GM21526 (cell line): ENCODE data around the gene SLC35E4.
"Not testable (repeated sequence)": the region's sequence is repeated elsewhere in the genome, so short reads cannot be mapped to it uniquely, and the experiment has no call there.

Source experiments
- ATAC-seq: cut with Tn5 transposase; IDR thresholded peaks from one replicate; pipeline ENCODE4 v1.9.1; 2021; ENCODE audit warnings: moderate library complexity; ENCODE audit not compliant: unreplicated experiment, low FRiP score

Gene SLC35E4, protein sequence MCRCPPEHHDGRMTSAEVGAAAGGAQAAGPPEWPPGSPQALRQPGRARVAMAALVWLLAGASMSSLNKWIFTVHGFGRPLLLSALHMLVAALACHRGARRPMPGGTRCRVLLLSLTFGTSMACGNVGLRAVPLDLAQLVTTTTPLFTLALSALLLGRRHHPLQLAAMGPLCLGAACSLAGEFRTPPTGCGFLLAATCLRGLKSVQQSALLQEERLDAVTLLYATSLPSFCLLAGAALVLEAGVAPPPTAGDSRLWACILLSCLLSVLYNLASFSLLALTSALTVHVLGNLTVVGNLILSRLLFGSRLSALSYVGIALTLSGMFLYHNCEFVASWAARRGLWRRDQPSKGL

DNA sequence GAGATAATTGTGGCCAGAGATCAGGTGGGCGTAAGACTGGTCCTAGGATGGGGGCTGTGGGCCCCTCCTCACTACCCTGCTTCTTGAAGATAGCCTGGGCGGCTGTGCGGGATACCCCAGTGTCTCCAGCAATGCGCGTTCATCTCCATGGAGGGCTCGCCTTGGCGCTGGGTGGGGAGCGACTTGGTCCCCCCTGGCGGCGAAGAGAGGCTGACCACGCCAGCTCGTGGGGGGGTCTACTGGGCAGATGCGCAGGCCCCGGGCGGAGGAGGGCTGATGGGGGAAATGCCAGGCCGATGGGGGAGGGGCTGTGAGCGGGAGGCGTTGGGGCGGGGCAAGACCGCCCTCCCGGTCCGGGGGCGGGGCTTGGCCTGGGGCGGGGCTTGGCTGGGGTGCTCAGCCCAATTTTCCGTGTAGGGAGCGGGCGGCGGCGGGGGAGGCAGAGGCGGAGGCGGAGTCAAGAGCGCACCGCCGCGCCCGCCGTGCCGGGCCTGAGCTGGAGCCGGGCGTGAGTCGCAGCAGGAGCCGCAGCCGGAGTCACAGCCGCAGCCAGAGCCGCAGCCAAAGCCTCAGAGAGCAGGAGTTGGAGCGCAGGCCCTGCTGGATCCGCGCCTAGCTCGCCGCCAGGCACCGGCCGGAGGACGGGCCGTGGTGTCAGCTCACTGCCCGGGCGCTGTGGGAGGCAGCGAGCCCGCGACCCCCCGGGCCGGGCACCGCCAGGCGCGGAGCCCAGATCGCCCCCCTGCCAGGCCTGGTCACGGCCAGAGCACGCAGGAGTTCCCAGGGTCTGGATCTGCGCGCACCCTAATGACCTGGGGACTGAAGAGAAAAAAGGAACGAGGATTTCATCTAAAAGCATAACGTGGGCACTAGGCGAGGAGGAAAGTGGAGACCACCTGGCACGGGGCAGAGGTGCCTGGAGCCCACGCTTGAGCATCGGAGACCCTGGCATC lies at the start of gene SLC35E4:
Gene SLC35E4 (plus strand): TSS at position 509 of the 953 bp plus-strand sequence. CDS start 670 bp downstream, outside the sequence.
- peak; percentile 62 for ATAC-seq

DNA sequence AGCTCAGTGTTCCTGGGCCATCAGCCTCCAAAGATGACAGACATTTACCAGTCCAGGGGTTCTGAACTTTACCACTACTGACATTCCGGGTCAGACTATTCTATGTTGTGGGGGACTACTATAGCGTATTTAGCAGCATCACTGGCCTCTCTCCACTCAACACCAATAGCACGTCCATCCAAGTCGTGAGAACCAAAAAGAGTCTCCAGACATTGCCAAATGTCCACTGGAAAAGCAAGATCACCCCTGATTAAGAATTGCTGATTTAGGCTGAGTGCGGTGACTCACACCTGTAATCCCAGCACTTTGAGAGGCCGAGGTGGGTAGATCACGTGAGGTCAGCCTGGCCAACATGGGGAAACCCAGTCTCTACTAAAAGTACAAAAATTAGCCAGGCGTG lies 49.2 kb upstream of the SLC35E4 start:
- ATAC-seq, result no peak

DNA sequence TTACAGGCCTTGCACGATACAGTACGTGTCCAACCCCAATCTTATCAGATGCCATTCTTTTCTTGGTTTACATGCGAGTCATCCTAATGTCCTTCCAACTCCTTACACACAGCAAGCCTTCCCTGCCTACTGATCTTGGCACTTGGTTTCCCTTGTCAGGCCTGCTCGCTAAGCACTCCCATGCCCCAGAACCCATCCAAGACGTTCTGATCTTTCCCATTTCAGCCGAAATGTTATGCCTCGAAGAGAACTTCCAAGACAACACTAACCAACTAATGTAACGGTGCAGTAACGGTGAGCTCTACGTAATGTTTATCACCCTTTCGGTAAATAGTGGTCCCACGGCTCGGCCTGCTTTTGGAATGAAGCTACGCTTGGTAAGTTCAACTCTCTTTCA lies 44.4 kb upstream of the SLC35E4 start:
- no peak for ATAC-seq

DNA sequence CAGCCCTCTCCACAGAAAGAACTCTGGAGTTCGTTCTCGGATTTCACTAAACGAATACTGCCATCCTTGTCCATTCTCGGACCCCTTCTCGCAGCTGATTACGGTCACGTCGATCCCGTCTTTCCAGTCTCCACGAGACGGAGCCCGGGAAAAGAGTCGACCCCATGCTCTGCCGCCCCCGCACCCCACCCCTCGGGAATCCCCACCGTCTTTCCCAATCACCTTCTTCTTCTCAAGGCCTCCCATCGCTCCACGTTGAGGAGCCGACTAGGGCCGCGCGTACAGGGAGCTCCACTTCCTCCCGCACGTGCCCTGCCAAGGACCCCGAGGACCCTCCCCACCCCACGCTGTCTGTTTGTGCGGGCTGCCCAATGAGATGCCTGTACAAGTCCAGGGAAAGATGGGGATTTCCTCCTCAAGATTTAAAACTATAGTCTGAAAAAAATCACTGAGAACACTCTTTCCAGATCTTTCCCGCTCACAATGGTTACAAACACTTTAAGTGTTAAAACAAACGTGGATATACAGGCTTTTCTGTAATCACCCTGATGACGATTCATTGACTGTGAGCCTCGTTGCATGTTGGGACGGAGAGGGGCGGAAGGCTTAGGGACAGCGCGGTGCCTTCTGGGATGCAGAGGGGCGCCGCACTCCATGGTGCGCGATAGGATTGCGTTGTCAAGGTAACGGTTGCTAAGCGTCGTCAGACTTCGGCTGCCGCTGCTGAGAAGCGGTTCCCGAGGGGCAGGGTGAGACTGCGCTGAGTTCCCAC lies 43.8 kb upstream of the SLC35E4 start, which contains the start of gene PES1:
Gene PES1 (minus strand): TSS at position 323 of the 772 bp plus-strand sequence. CDS start 77 bp downstream, at position 246.
- ATAC-seq, result peak; percentile 96

DNA sequence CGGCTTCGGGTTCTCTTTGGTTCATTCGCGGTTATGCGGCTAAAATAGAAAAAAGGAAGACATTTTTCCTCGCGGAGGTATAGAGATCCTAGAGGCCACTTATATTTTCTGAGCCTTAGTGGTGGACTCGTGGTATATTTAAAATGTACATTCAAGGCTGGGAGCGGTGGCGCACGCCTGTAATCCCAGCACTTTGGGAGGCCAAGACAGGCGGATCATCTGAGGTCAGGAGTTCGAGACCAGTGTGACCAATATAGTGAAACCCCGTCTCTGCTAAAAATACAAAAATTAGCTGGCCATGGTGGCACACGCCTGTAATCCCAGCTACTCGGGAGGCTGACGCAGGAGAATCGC lies 43.2 kb upstream of the SLC35E4 start:
- ATAC-seq, result not testable (repeated sequence)

DNA sequence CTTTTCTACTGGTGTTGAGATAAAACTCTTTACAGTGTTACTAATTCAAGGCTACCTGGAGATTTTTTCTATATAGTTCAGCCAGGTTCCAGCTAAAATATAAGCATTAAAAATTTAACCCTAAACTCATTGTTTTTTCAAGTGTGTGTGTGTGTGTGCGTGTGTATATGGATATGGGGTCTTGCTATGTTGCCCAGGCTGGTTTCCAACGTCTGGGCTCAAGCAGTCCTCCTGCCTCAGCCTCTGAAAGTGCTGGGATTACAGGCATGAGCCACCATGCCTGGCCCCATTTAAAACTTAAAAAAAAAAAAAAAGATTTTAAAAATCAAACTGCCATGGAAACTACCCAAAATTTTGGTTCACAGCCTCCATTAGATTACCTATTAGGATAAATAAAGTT lies 39.4 kb upstream of the SLC35E4 start:
- ATAC-seq, result no peak

DNA sequence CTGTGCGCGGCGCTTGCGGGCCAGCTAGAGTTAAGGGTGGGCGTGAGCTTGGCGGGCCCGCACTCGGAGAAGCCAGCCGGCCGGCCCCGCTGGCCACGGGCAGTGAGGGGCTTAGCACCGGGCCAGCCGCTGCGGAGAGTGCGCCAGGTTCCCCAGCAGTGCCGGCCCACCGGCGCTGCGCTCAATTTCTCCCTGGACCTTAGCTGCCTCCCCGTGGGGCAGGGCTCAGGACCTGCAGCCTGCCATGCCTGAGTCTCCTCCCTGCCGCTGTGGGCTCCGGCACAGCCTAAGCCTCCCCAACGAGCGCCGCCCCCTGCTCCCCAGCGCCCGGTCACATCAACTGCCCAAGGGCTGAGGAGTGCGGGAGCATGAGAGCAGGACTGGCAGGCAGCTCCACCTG lies 38.7 kb upstream of the SLC35E4 start:
- ATAC-seq, result no peak

DNA sequence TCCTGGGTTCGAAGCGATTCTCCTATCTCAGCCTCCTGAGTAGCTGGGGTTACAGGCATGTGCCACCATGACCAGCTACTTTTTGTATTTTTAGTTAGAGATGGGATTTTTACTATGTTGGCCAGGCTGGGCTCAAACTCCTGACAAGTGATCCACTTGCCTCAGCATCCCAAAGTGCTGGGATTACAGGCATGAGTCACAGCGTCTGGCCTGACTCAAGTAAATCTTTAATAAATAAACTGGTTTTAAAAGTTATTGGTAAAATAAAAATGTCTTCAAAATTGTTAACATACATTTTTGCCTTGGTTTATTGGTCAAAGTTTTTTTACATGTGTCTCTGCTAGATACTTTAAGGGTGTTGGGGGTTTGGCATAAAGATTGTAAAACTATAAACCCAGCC lies 36.6 kb upstream of the SLC35E4 start:
- ATAC-seq, result no peak

DNA sequence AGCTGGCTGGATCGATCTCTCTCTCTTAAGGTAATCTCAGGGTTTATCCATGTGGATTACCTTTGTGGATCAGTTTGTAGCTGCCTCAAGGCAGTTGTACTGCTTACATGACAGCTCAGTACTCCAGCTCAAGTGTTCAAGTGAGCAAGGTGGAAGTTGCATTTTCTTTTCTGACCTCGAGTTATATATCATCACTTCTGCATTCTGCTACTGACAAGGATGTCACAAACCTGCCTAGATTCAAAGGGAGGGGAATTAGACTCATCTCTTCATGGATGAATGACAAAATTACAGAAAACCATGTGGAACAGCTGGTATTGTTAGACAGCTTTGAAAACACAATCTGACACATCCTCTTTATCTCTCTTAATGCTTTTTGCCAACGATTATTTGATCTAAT lies 34.7 kb upstream of the SLC35E4 start:
- no peak for ATAC-seq

DNA sequence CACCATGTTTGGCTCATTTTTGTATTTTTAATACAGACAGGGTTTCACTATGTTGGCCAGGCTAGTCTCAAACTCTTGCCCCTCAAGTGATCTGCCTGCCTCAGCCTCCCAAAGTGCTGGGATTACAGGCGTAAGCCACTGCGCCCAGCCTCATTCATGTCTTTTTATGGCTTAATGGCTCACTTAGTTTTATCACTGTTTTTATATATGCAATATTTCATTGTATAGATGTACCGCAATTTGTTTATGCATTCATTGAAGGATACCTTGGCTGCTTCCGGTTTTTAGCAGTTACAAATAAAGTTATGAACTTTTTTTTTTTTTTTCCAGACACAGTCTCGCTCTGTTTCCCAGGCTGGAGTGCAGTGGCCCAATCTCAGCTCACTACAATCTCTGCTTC lies 34.1 kb upstream of the SLC35E4 start:
- ATAC-seq, result no peak

DNA sequence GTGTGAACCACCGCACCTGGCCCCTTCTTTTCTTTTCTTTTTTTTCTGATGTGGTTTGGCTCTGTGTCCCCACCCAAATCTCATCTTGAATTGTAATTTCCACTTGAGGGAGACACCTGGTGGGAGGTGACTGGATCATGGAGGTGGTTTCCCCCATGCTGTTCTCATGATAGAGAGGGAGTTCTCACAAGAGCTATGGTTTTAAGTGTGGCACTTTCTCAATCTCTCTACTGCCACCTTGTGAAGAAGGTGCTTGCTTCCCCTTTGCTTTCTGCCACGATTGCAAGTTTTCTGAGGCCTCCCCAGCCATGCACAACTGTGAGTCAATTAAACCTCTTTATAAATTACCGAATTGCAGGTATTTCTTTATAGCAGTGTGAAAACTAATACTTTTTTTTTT lies 33.5 kb upstream of the SLC35E4 start:
- no peak for ATAC-seq

DNA sequence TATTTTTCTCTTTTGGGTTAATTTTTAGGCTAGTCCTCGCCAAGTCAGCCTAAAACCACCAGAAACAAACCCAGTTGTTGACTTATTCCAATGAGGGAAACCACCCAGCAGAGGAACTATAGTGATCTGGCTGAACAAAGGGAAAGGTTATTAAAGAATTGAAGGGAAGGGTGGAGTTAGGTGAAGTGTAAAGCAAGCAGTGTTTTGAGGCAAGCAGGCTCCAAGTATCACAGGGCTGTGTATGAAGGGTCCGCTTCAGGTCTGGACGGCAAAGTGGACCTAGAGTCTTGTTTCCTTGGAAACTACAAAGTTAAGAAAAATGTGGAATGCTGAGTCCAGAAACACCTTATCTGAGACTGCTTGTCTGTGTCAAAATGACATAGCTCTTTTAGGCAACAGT lies 31.8 kb upstream of the SLC35E4 start:
- ATAC-seq, result no peak

DNA sequence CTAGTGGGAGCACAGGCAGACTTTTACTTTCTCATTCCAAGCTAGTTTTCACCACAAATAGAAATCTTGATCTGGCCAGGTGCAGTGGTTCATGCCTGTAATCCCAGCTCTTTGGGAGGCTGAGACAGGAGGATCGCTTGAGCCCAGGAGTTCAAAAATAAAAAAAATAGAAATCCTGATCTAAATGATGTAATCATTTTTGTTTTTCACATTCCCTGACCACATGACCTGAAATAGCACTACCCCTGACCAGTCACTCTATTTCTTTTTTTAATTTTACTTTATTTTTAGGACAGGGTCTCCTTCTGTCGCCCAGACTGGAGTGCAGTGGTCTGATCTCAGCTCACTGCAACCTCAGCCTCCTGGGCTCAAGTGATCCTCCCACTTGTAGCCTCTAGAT lies 30.9 kb upstream of the SLC35E4 start:
- no peak for ATAC-seq

DNA sequence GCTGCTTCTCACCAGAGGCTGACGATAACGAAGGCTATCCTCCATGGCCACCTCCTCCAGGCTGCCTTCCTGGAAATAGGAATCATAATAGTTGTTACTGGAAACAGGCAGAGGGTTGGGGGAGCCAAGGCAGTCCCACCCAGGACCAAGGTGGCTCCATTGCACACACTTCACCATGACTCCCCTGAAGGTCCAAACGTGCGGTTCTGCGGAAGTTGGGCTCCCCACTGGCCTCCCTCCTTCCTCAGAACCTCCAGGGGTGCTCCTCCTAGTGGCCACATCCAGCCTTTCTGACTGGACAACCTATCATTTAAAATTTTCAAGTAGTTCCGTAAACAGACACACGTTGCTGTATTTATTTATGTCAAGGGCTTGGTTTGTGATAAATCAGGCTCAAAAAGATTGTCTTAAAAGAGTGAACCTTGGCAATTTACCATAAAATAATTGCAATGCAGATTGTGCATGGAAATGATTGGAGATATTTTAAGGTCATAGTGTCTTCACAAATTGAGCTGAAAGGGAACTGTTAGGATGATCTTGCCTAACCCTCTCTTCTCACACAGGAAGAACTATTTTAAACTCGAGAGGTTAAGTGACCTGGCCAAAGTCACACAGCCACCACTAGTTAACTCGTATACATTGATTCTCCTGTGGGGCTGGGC lies 30.0 kb upstream of the SLC35E4 start:
- ATAC-seq, result no peak

DNA sequence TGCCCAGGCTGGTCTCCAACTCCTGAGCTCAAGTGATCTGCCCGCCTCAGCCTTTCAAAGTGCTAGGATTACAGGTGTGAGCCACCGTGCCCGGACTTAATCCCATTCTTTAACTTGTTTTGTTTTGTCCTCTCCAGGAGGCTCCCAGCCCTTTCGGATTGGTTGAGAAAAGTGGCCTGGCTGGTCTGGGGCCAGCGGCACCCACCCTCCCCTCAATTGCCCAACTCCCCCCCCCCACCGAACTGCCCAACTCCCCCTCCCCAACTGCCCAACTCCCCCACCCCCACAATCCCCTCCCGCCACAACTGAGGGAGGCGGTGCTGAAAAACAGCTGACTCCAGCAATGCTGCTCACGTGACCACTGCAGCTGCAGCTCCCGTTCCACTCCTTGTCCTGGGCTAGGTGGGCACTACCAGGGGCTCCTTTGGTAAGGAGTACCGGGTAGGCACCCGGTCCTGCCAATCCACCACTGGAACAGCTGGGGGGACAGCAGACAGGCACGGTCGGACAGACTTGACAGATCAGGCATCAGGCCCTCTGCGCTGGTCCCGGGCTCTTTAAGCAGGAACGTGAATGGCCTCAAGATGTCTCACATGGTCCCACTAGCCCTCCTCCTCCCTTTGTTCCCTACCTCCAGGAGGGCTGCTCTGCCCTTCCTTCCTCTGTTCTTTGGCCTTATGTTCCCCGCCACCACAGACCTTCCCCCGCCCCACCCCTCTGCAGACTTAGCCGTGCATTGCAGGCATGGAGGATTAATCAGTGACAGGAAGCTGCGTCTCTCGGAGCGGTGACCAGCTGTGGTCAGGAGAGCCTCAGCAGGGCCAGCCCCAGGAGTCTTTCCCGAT lies 28.9 kb upstream of the SLC35E4 start, which contains the start of gene TCN2:
Gene TCN2 (plus strand): TSS at position 720 of the 845 bp plus-strand sequence. CDS start 158 bp downstream, outside the sequence.
- no peak for ATAC-seq

DNA sequence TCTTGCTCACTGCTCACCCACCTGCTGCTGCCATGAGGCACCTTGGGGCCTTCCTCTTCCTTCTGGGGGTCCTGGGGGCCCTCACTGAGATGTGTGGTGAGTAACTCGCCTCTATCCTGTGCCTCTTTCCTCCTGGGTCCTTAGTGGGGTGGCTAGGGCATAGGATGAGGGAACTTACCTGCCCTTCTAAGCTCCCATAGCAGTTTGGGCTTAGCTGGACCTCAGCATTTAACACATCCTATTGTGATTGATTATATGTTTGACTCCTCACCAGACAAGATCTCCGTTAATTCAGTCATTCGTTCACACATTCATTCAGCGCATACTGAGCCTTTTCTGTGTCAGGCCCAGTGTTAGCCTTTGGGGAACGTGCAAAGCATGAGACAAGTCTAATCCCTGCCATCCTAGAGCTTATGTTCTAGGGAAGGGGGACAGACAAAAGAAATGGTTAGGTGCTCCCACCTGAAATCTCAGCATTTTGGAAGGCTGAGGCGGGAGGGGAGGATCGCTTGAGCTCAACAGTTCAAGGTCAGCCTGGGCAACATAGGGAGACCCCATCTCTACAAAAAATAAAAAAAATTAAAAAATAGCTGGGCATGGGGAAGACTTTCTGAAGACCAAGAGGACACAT lies 28.2 kb upstream of the SLC35E4 start:
- no peak for ATAC-seq

DNA sequence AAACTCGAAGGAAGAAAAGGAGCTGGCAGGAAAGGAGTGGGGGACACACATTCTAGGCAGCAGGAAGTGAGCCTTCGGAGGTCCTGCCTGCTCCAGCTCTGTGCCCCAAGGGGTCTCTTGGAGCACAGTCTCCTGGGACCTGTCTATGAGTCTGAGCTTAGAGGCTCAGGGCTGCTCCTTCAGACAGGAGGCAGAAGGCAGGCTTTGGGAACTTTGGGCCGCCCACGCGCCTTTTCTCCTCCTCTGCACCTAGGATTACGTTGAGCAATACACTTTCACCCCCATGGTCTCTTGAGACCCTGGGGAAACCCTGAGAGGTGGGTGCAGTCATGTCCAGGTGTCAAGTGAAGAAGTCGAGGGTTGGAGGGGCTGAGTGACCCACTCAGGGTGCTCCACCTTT lies 27.6 kb upstream of the SLC35E4 start:
- ATAC-seq, result no peak

DNA sequence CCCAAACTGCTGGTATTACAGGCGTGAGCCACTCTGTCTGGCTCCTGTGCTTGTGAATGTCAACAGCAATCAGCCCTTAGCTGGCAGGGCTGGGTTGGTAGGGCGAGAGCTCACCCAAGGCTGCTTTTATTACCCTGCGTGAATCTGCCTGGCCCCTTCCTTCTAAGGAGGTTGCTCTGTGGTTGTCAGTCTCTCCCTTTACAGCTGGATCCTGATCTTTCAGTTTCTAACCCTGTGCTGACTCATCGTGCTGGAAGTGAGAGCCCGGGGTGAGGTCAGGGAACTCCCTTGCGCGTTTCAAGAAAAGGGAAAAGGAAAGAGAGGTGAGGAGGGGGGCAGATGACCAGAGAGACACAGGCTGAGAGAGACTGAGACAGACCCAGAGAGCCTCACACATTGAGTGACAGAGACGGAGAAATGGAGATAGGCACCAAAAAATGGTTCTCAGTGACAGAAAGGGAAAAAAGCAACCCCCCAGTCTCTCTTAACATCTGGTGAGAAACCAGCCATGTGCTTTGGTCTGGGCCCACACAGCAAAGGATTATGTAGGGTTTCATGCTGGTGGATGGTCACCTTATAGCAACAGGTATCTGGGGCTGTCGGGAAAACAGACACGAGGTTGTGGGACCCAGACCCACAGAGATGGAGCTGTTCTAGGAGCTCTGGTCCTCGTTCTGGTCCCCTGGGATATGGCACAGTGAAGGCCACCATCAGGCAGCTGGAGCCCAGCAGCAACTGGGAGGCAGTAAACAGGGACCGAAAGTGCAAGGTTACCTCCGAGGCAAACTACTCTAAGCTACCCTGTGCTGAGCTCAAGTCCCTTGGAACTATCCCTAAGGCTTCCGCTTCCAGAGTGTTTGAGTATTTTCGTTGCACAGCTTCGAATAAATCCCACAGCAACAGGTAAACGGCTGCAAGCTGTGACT lies 26.1 kb upstream of the SLC35E4 start:
- ATAC-seq, result no peak
